Pancreas (tissue), 10 donors: ENCODE data around the gene YY1. TPM values are rescaled to one million over a fixed set of nuclear protein-coding genes. Genes with fewer than 3 reads are reported as not detected.

Source experiments
- ATAC-seq, 4 donors: fragments of 200-7000 bp; cut with Tn5 transposase; one replicate each; pipeline versions ENCODE4 v1.8.0 to v1.9.1; 2020; ENCODE audit warnings: mild to moderate bottlenecking in 4 of 4, moderate library complexity in 4 of 4
- DNase-seq, 6 donors: peaks; one replicate each; pipeline ENCODE4 v3.0.0-alpha.2; 2020
- FAIRE-seq: peaks from 2 replicates; lab custom pipeline; 2012; peaks lifted over from hg19 to GRCh38; lab: Jason Lieb, UNC
- H3K27ac ChIP-seq, 4 donors: fragments of 200-600 bp; sonication (generic); 1 replicate in 3 of 4; 2 replicates in 1 of 4; pipeline versions ENCODE4 v1.5.0 to v1.8.0; 2020
- H3K27me3 ChIP-seq, 4 donors: fragments of 200-600 bp; one replicate each; pipeline ENCODE4 v1.8.0; 2021
- H3K36me3 ChIP-seq, 3 donors: fragments of 200-600 bp; sonication (generic) in 1 of 3; one replicate each; pipeline versions ENCODE4 v1.5.0 to v1.8.0; 2020 to 2021
- H3K4me1 ChIP-seq, 3 donors: fragments of 200-600 bp; one replicate each; pipeline ENCODE4 v1.8.0; 2021
- H3K4me3 ChIP-seq, 4 donors: fragments of 200-600 bp; sonication (generic) in 2 of 4; one replicate each; pipeline versions ENCODE4 v1.5.0 to v1.8.0; 2020 to 2021
- H3K9me3 ChIP-seq, 4 donors: fragments of 200-600 bp; one replicate each; pipeline ENCODE4 v1.8.0; 2021
- WGBS, 2 donors: extraction: QIAGEN DNeasy Blood & Tissue Kit; methylation state at CpG; one replicate each; pipeline ENCODE4 v1.1.7; 2013; 5-methylcytosine and 5-hydroxymethylcytosine counted together
- intact Hi-C, 3 donors: fragments of 100-400 bp; cut with DNase I; formaldehyde crosslinking; loops; one replicate each; pipeline versions ENCODE4 v1.11.1 to v1.14.2; 2022
- polyA plus RNA-seq, 2 donors: library from polyadenylated mRNA; stranded (reverse); fragments of 200-250 nt; gene quantifications; one replicate each; pipeline ENCODE4 v1.2.3, GENCODE V29; 2013
- total RNA-seq, 6 donors: library from RNA; stranded (reverse); fragmentation: NEBNext Ultra II Directional in 4 of 6; extraction: Animal tissue kit (Norgen Biotek cat#: 25700) in 4 of 6; gene quantifications; one replicate each; pipeline versions ENCODE4 v1.2.1 to v1.2.4, GENCODE V29; 2021 to 2023
- TF ChIP-seq, protein P1 (sequence below), 4 donors: fragments of 200-600 bp; sonication (generic) in 3 of 4; IDR thresholded peaks; one replicate each; pipeline versions ENCODE4 v1.5.0 to v1.8.0; 2021; ENCODE audit warnings: antibody characterized with exemption in 4 of 4
- donor health status: healthy with polysubstance abuse.
- donor health status: DM: no; HTN: no; CAD: no; lungs with moderate emphysema.
- donor health status: DM: no; HTN: no; CAD: no.
- donor health status: control.
- donor health status: control.
- donor health status: Bipolar disorder and iron deficiency.
- donor health status: DM: yes; HTN: yes; CAD: no.
- donor health status: DM: no; HTN: no; CAD: no.
- donor health status: DM: no; HTN: no; CAD: no.
- donor health status: DM: yes; HTN: yes; CAD: no.

YY1 gene
- total and polyA plus RNA-seq, 8 donors: 10.5 to 38.7 (median 24.1) TPM

DNA sequence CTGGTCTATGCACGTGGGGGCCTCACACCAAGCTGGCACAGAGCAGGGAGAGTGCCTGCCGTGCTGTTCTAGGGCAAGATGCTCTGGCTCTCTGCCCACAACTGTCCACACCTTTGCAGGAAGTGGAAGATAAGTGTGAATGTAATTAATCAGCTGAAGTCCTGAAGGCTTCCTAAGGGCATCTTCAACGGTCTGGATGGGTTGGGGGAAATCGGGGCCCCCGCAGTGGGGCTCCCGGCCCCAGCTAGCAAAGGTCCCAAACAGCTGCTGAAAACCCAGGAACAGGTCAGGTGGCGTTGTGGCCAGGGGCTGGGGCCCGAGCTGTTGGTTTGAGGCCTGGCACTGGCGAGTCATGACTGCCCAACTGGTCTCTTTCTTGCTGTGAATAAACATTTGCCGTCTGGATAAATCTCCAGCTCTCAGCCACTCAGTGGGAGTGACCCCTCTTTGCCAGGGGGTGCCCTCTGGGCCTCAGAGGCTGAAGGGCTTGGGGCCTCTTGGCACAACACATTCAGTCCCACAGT lies 74.0 kb downstream of the YY1 start:
- no peaks in the 10 kb centered on the region for H3K9me3 ChIP-seq
- DNase-seq (no peak), ATAC-seq (peak in 1 of 4 donors; percentile 26), FAIRE-seq (no peak)
- no peaks in the 10 kb centered on the region for H3K27me3 ChIP-seq
- intact Hi-C loops: no loop called here
- TF ChIP-seq, protein P1, sequence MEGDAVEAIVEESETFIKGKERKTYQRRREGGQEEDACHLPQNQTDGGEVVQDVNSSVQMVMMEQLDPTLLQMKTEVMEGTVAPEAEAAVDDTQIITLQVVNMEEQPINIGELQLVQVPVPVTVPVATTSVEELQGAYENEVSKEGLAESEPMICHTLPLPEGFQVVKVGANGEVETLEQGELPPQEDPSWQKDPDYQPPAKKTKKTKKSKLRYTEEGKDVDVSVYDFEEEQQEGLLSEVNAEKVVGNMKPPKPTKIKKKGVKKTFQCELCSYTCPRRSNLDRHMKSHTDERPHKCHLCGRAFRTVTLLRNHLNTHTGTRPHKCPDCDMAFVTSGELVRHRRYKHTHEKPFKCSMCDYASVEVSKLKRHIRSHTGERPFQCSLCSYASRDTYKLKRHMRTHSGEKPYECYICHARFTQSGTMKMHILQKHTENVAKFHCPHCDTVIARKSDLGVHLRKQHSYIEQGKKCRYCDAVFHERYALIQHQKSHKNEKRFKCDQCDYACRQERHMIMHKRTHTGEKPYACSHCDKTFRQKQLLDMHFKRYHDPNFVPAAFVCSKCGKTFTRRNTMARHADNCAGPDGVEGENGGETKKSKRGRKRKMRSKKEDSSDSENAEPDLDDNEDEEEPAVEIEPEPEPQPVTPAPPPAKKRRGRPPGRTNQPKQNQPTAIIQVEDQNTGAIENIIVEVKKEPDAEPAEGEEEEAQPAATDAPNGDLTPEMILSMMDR (IDR thresholded peaks at IDR 0.05): no peak
- no peak overlapping the region for H3K27ac ChIP-seq
- H3K4me3 ChIP-seq: no peak overlapping the region
- peaks cover 0 to 3% (median 0%) of the 10 kb centered on the region in 3 donors for H3K4me1 ChIP-seq
- no peaks in the 10 kb centered on the region for H3K36me3 ChIP-seq
- WGBS, 2 donors: 52 to 65% methylated on average over 10 of the region's 10 CpGs

DNA sequence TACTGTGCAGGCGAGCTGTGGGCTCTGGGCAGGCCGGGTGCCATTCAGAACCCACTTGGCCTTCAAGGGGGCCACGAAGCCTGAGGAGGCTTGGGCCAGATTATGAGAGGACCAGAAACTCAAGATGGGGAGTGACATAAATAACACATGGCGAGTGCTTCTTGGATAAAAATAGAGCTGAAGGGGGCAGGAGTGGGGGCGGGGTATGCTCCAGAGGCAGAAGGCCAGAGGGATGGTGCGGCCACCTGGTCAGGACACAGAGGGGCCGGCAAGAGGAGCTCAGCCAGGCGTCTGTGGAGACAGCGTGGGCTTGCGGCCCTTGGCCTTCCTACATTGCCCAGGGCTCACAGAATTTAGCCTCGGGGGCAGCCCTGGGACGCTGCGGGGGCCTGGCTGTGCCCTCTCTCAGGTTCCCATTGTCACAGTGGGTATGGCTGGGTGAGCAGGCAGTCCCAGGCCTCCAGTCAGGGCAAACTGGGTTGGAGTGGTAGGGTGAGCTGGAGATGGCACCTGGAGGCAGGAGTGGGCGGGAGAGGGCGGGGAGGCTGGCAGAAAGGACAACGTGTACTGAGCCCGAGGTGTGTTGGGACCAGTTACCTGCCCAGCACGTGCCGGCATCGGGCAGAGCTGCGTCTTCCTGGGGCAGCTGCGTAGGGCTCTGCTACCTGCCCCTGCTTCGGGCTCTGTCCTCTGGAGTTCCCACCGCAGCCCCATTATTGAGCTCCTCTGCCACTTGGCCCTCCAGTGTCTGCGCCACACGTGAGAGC lies 74.7 kb downstream of the YY1 start:
- FAIRE-seq: no peak
- 89 to 94% methylated on average over 25 to 26 of the region's 26 CpGs for WGBS, 2 donors

DNA sequence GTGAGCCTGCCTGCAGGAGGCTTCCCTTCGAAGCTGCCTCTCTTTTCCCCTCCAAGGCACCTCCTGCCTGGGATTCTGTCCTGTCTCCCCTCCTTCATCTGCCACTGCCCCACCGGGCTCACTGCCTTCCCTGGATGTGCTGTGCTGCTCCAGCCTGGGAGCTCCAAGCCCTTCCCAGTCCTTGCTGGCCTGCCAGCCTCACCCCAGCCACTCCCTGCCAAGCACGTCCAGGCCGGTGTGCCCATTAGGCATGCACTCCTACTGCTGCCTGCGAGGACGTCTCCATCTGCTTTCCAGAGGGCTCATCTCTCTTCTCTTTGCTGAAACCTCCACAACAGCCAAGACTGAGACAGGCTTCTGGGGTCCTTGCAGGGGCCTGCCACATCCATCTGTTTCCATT lies 75.8 kb downstream of the YY1 start:
- H3K9me3 ChIP-seq: no peaks in the 10 kb centered on the region
- intact Hi-C loops: no loop called here
- no peak overlapping the region for H3K27ac ChIP-seq
- H3K4me1 ChIP-seq: peaks cover 0 to 8% (median 0%) of the 10 kb centered on the region in 3 donors
- DNase-seq (no peak), ATAC-seq (no peak), FAIRE-seq (no peak)
- no peak overlapping the region for H3K4me3 ChIP-seq
- TF ChIP-seq, protein P1 (IDR thresholded peaks at IDR 0.05): no peak
- WGBS, 2 donors: 92 to 94% methylated on average over 6 of the region's 6 CpGs
- H3K36me3 ChIP-seq: no peaks in the 10 kb centered on the region
- no peaks in the 10 kb centered on the region for H3K27me3 ChIP-seq

More for the DNA sequence above, 74.7 kb downstream of the YY1 start:
- peak in 1 of 6 donors; percentile 56 for DNase-seq
- Histone ChIP-seq H3K4me1 (peaks cover 0 to 8% (median 0%) of the 10 kb centered on the region in 3 donors), H3K27me3 (no peaks in the 10 kb centered on the region), H3K4me3 (no peak overlapping the region), H3K27ac (no peak overlapping the region), H3K9me3 (no peaks in the 10 kb centered on the region), H3K36me3 (no peaks in the 10 kb centered on the region)
- intact Hi-C loops: no loop called here
- TF ChIP-seq, protein P1 (IDR thresholded peaks at IDR 0.05): no peak
- ATAC-seq: no peak

DNA sequence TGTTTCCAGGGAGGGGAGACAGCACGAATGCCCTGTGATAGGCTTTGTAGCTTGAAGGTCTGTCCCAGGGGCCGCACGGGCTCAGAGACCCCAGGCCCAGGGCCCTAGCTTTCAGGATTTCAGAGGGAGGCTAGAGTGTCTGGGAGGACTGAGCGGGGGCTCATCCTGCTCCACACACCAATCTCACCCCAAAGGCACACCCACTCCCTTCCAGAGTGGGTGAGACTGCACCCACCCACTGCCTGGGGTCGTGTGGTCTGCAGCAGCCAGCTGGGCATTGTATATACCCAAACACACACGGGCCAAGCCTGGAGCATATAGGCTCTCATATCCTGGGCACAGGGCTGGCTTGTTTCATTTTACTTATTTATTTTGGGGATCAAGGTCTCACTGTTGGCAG lies 78.4 kb downstream of the YY1 start:
- Histone ChIP-seq H3K27ac (peak overlapping the region in 2 of 4 donors; percentile 24 to 44), H3K27me3 (no peaks in the 10 kb centered on the region), H3K36me3 (no peaks in the 10 kb centered on the region), H3K4me1 (peaks cover 0 to 8% (median 0%) of the 10 kb centered on the region in 3 donors), H3K4me3 (no peak overlapping the region), H3K9me3 (no peaks in the 10 kb centered on the region)
- DNase-seq (no peak), ATAC-seq (no peak), FAIRE-seq (no peak)
- WGBS, 2 donors: 80 to 85% methylated on average over 6 of the region's 6 CpGs
- TF ChIP-seq, protein P1 (IDR thresholded peaks at IDR 0.05): no peak
- intact Hi-C loops: no loop called here
